Thymus (tissue), 11 donors: ENCODE data around the gene TTC7B. TPM values are rescaled to one million over a fixed set of nuclear protein-coding genes. Genes with fewer than 3 reads are reported as not detected.

Experiments used
- DNase-seq, 9 donors: peaks; one replicate each; pipeline ENCODE4 v3.0.0-alpha.2; 2013; ENCODE audit warnings: low spot score in 9 of 9, low read depth in 6 of 9, missing footprints in 1 of 9
- H3K27ac ChIP-seq, 2 donors: one replicate each; pipeline ENCODE4 v1.5.1; 2013; ENCODE audit warnings: control low read depth in 1 of 2, low read depth in 1 of 2, low read length in 1 of 2, mild to moderate bottlenecking in 1 of 2, moderate library complexity in 1 of 2
- H3K27me3 ChIP-seq, 2 donors: one replicate each; pipeline ENCODE4 v1.5.1; 2013; ENCODE audit warnings: low read length in 1 of 2; ENCODE audit not compliant: control insufficient read depth in 2 of 2, insufficient read depth in 1 of 2
- H3K36me3 ChIP-seq, 2 donors: one replicate each; pipeline ENCODE4 v1.5.1; 2013; ENCODE audit warnings: low read length in 1 of 2, mild to moderate bottlenecking in 1 of 2, moderate library complexity in 1 of 2; ENCODE audit not compliant: control insufficient read depth in 2 of 2, insufficient read depth in 2 of 2
- H3K4me1 ChIP-seq, 2 donors: one replicate each; pipeline ENCODE4 v1.5.1; 2013; ENCODE audit warnings: low read length in 2 of 2; ENCODE audit not compliant: control insufficient read depth in 2 of 2, insufficient read depth in 2 of 2
- H3K4me3 ChIP-seq, 2 donors: one replicate each; pipeline ENCODE4 v1.5.1; 2013; ENCODE audit warnings: low read length in 2 of 2, control low read depth in 1 of 2, mild to moderate bottlenecking in 1 of 2
- H3K9me3 ChIP-seq, 2 donors: one replicate each; pipeline ENCODE4 v1.5.1; 2013; ENCODE audit warnings: low read length in 1 of 2, mild to moderate bottlenecking in 1 of 2; ENCODE audit not compliant: control insufficient read depth in 2 of 2, insufficient read depth in 1 of 2
- WGBS: extraction: QIAGEN DNeasy Blood & Tissue Kit; methylation state at CpG from one replicate; pipeline ENCODE4 v1.1.7; 2013; 5-methylcytosine and 5-hydroxymethylcytosine counted together
- polyA plus RNA-seq: library from polyadenylated mRNA; stranded (reverse); fragments of 200-250 nt; gene quantifications from one replicate; pipeline ENCODE4 v1.2.3, GENCODE V29; 2013
- total RNA-seq: library from RNA; stranded (reverse); fragments of 120-200 nt; gene quantifications from one replicate; pipeline ENCODE4 v1.2.4, GENCODE V29; 2013
- donor health status: healthy.

TTC7B gene
- total and polyA plus RNA-seq, 2 donors = 3.2 to 5.6 TPM

DNA sequence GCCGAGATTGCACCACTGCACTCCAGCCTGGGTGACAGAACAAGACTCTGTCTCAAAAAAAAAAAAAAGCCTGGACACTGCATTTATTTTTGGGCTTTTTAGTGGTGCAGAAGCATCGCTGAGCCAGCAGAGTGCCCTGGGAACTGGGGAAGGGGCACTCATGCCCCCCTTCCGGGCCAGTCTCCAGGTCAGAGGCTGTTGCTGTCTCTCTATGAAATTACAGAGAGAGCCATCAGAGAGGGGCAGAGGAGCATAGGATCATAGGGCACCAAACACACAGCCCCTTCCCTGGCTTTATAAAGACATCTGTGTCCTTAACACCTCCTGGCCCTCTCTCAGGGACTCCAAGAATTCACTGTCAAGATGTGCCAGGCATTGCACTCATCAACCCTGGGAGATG is 223.6 kb downstream of the TTC7B start:
- H3K4me3 ChIP-seq = no peak overlapping the region
- no peaks in the 10 kb centered on the region for H3K4me1 ChIP-seq
- H3K27ac ChIP-seq = no peak overlapping the region
- DNase-seq = no peak
- no peaks in the 10 kb centered on the region for H3K27me3 ChIP-seq
- no peaks in the 10 kb centered on the region for H3K36me3 ChIP-seq
- no peaks in the 10 kb centered on the region for H3K9me3 ChIP-seq
- 97% methylated on average over 3 of the region's 3 CpGs for WGBS

DNA sequence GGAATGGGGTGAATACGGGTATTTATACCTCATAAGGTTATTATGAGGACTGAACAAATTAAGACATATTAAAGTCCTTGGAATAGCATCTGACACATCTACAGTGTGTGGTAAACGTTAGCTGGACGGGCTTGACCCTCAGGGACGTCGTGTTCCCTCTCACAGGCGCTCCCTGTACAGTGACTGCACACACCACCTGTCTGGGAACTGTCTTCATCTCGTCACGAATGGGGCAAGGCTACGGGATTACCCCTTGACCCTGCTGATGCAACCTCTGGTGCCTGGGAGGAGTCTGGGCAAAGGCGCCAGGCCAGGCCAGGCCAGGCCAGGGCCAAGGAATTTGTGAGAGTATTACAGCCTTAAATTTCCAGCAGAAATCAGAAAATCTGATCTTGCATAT is 228.3 kb downstream of the TTC7B start:
- Histone ChIP-seq H3K27ac (no peak overlapping the region), H3K4me3 (no peak overlapping the region), H3K36me3 (no peaks in the 10 kb centered on the region), H3K27me3 (no peaks in the 10 kb centered on the region), H3K9me3 (no peaks in the 10 kb centered on the region), H3K4me1 (no peaks in the 10 kb centered on the region)
- DNase-seq = no peak
- WGBS = 96% methylated on average over 10 of the region's 10 CpGs

DNA sequence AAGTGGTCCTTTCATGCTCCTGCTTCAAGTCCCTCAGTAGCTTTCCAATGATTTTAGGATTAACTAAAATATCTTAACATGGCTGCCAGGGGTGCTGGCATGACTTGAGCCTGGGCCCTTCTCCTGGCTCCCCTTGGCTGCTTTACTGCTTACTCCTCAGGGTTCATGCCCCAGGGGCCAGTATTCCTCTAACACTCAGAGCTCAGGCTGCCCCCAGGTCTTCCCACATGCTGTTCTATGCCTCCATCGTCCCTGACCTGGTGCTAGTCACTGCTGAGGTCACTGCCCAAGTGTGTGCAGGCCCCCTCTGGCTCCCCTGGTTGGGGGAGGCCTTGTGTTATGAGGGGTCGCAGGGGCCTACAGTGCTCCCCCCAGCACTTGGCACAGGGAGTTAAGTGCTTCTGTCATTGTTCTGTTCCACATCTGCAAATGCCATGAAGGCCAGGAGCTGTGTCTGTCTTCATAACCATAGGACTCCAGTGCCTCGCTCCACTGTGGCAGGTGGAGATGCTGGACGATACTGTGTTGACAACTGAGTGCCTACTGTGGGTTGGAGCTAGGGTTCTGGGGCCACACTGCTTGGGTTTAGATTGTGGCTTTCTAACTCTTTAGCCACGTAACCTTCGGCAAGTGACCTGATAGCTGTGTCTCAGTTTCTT is 228.8 kb downstream of the TTC7B start:
- Histone ChIP-seq H3K4me1 (no peaks in the 10 kb centered on the region), H3K9me3 (no peaks in the 10 kb centered on the region), H3K27me3 (no peaks in the 10 kb centered on the region), H3K27ac (no peak overlapping the region), H3K4me3 (no peak overlapping the region), H3K36me3 (no peaks in the 10 kb centered on the region)
- no peak for DNase-seq
- WGBS = 95% methylated on average over 6 of the region's 6 CpGs

DNA sequence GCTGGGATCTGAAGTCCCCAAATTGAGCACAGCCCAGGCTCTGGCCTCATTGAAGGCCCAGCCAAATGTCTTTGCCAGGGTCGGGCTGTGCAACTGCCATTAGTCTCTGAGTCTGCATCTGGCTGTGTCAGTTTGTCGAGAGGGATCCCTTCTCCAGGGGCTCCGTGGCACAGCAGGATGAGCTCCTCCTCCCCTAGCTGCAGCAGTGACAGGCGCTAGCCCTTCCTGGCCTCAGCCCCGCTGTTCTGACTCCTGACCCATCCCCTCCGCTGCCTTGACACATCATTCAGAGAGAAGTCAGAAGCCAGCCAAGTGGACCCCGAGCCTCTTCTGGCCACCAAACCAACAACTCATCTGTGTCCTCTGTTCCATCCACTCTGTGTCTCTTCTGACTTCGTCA is 231.1 kb downstream of the TTC7B start:
- no peaks in the 10 kb centered on the region for H3K9me3 ChIP-seq
- no peak for DNase-seq

DNA sequence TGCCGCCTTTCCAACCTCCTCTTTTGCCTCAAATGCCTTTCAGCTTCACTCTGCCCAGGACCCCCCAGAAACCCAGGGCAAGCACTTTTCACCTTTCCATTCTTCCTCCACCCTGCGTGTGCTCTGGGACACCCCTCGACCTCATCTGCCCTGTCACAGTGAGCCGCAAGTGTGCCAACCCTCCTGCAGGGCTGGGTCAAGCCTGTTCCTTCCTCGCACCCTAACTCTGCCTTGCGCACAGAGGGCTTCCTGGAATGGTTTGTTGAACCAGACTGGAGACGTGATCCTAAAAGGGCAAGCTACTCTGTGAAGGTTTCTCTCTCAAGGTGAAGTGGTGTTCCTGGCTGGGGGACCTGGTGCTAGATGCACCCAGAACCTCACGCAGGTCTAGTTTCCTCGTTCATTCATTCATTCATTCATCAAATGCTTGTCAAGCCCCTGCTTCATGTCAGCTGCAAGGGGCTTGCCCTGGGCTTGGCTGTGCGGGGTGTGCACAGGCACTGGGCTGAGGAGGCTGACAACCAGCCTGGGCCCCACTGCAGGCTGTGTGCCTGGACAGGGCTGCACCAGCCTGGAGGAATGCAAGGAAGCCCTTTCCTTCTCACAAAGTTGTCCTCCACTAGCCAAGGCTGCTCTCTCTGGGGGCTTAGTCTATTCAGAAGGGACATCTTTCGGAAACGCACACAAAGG is 232.2 kb downstream of the TTC7B start:
- H3K36me3 ChIP-seq = no peaks in the 10 kb centered on the region
- no peaks in the 10 kb centered on the region for H3K27me3 ChIP-seq
- H3K4me3 ChIP-seq = no peak overlapping the region
- H3K9me3 ChIP-seq = no peaks in the 10 kb centered on the region
- no peak overlapping the region for H3K27ac ChIP-seq
- no peak for DNase-seq
- WGBS = 97% methylated on average over 12 of the region's 12 CpGs
- H3K4me1 ChIP-seq = no peaks in the 10 kb centered on the region

More for the DNA sequence above, 231.1 kb downstream of the TTC7B start:
- Histone ChIP-seq H3K27me3 (no peaks in the 10 kb centered on the region), H3K4me1 (no peaks in the 10 kb centered on the region), H3K27ac (no peak overlapping the region), H3K4me3 (no peak overlapping the region), H3K36me3 (no peaks in the 10 kb centered on the region)
- 94% methylated on average over 8 of the region's 8 CpGs for WGBS

DNA sequence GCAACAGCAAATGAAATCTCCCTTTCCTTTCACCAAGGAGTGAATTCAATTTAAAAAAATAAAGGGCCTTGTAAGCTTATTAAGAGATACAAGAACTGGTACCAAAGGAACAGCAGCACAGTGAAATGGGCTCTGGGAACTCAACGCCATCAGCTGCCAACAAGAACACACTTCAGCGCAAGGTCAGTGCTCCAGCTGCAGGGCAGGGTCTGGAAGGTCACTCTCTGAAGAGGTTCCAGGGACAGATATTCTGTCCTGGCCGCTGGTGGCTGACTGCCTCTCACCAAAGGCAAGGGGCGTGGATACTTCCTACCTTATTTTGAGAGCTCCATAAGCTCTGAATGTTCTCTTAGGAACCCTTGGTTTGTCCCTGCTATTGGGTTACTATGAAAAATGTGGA is 232.8 kb downstream of the TTC7B start:
- WGBS = 97% methylated on average over 4 of the region's 4 CpGs
- no peaks in the 10 kb centered on the region for H3K36me3 ChIP-seq
- H3K27me3 ChIP-seq = no peaks in the 10 kb centered on the region
- no peak for DNase-seq
- H3K4me1 ChIP-seq = no peaks in the 10 kb centered on the region
- no peak overlapping the region for H3K4me3 ChIP-seq
- H3K27ac ChIP-seq = no peak overlapping the region
- H3K9me3 ChIP-seq = no peaks in the 10 kb centered on the region

DNA sequence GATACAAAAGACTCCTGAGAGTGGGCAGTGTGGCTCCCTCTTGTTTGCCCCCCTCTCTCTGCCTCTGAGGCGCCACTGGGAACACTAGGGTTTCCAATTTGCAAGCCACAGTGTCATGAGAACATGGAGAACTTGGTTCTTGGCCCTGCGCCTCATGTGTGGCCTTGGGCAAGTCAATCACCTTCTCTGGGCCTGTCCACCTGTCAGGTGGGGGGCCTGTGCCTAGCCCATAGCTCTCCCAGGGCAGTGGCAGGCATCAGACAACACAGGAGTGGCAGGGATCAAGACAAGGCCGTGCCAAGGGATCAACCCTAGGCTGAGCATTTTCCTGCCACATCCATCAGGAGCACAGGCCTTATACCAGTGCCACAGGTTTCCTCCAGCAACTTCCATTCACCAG is 234.1 kb downstream of the TTC7B start:
- DNase-seq = no peak
- H3K4me1 ChIP-seq = no peaks in the 10 kb centered on the region
- no peaks in the 10 kb centered on the region for H3K9me3 ChIP-seq
- 95% methylated on average over 3 of the region's 3 CpGs for WGBS
- no peaks in the 10 kb centered on the region for H3K36me3 ChIP-seq
- H3K27me3 ChIP-seq = no peaks in the 10 kb centered on the region
- H3K4me3 ChIP-seq = no peak overlapping the region
- H3K27ac ChIP-seq = no peak overlapping the region

DNA sequence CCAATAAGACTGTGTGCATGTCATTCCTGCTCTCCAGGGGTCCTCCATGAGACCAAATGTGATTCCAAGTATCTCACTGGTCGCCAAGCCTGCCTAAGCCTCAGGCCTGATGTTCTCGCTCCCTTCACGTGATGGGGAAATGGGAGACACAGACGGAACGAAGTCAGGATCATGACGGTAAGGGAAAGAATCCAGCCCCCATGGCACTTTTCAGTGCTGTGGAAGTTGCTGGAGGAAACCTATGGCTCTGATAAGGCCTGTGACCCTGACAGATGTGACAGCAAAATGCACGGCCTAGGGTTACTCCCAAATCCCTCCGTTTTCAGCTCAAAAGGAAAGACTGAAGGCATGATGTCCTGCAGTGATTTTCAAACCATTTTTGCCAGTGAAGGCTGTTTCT is 234.5 kb downstream of the TTC7B start:
- H3K4me1 ChIP-seq = no peaks in the 10 kb centered on the region
- 84% methylated on average over 8 of the region's 8 CpGs for WGBS
- H3K4me3 ChIP-seq = no peak overlapping the region
- H3K9me3 ChIP-seq = no peaks in the 10 kb centered on the region
- H3K27me3 ChIP-seq = no peaks in the 10 kb centered on the region
- H3K36me3 ChIP-seq = no peaks in the 10 kb centered on the region
- no peak overlapping the region for H3K27ac ChIP-seq
- no peak for DNase-seq

DNA sequence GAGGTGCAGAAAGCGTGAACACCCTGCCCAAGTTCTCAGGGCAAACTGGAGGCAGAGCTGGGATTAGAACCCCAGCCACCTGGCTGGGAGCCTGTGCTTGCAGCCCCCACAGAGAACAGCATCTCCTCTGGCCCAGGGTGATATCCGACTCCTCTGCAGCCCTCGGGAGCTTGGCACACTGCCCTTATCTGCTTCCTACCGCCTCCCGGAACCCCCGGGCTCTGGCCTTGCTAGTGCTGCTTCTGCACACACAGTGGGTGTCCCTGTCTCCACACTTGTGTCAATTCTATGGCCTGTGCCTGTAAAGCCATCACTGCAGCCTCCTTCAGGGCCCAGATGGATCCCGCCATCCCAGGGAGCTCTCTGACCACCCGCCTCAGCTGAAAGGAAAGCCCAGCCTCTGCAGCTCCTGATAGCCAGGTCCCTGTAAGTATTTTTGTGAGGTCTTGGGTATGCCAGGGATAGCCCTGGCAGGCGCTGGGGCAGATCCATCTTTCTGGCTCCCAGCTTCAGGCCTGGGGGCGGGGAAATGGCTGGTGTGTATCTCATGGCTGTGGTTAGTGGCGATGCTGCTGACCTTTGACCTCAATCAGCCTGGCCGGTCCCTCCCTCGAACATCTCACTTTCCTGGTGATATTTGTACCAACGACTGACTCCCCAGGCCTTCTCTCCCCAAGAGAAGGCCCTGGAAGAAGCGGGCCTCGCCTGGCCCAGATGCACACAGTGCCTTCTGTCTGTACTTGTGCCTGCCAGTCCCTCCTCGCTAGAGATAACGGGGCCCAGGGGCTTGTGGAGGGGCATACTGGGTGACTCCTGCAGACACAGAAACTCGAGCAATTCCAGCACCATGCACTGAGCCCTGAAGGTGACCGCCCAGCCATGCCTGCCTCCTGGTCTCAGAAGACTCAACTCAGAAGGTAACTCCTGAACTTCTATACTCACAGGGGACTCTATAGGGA is 235.6 kb downstream of the TTC7B start:
- Histone ChIP-seq H3K27ac (no peak overlapping the region), H3K4me3 (no peak overlapping the region), H3K27me3 (no peaks in the 10 kb centered on the region), H3K9me3 (no peaks in the 10 kb centered on the region), H3K36me3 (no peaks in the 10 kb centered on the region), H3K4me1 (no peaks in the 10 kb centered on the region)
- 92% methylated on average over 20 of the region's 20 CpGs for WGBS
- DNase-seq = no peak
